HFF-Myc (cell line): ENCODE measurements around the gene CER1.

Experiments
- DNase-seq: peaks from one replicate; pipeline ENCODE4 v3.0.0-alpha.2; 2011; ENCODE audit warnings: low read depth; ENCODE audit errors: extremely low read depth
- H3K4me3 ChIP-seq: replicated peaks from 2 replicates; pipeline ENCODE4 v1.5.1; 2011; ENCODE audit warnings: low read depth, mild to moderate bottlenecking, control low read depth, low read length
- CTCF ChIP-seq: IDR thresholded peaks from 2 replicates; pipeline ENCODE4 v1.5.1; 2012; ENCODE audit warnings: mild to moderate bottlenecking, low read depth, low read length, control low read depth; ENCODE audit errors: missing control alignments

Gene CER1

DNA sequence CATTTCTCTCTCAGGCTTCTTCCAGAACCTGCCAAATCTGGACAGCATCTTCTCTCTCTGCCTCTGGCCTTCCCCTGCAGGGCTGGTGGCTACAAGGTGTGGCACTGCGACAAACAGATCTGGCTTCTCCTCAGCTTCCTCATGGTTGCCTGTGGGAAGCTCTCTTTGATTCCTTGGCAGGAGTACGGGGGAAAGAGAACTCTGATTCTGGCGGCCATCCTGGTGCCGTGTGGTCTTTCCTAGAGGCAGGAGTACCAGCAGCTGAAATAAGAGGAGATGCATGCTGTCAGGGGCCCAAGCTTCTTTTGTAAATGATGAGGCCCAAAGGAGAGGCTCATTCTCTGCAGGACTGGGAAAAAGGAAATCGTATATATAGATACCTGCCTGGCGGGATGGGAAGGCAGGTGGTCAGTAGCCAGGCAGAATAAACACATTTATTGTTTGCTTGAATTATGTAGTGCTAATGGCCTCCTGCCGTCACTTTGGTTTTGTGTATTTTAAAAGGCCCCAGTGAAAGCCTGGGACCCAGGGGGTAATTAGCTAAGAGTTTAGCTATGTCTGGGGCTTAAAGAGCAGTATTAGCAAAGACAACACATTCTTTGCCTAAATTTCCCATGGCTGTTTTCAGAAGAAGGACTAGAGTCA lies at the start of gene CER1:
CER1 (minus strand) TSS at position 343 of the 645 bp plus-strand sequence; CDS start at position 282, 61 bp downstream.
- no peak within 1 kb of the TSS for H3K4me3 ChIP-seq
- DNase-seq: no peak
- no peak for TF ChIP-seq CTCF

DNA sequence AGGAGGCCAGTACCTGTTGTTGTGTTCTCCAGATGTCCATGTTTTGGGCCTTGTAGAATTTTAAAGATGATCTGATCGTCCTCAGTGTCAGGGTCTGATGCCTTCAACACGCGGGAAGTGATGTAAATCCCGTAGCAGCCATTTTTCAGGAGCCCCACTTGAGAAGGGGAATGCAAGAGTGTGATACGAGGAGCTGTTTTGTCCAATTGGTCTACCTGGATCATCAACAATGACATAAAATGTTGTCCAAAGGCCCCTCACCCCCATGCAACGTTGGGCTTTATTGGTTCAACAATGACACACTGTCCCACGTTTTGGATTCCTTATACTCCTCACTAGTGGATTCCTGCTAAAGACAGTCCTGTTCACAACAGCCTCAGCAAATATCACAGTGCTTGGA lies 48.1 kb upstream of the CER1 start:
- DNase-seq: no peak
- no peak overlapping the region for H3K4me3 ChIP-seq
- TF ChIP-seq CTCF: no peak

GRCh38 chr9:14769230-14769571 lies 46.7 kb upstream of the CER1 start:
- no peak overlapping the region for H3K4me3 ChIP-seq
- TF ChIP-seq CTCF: peak; percentile 25
- no peak for DNase-seq

DNA sequence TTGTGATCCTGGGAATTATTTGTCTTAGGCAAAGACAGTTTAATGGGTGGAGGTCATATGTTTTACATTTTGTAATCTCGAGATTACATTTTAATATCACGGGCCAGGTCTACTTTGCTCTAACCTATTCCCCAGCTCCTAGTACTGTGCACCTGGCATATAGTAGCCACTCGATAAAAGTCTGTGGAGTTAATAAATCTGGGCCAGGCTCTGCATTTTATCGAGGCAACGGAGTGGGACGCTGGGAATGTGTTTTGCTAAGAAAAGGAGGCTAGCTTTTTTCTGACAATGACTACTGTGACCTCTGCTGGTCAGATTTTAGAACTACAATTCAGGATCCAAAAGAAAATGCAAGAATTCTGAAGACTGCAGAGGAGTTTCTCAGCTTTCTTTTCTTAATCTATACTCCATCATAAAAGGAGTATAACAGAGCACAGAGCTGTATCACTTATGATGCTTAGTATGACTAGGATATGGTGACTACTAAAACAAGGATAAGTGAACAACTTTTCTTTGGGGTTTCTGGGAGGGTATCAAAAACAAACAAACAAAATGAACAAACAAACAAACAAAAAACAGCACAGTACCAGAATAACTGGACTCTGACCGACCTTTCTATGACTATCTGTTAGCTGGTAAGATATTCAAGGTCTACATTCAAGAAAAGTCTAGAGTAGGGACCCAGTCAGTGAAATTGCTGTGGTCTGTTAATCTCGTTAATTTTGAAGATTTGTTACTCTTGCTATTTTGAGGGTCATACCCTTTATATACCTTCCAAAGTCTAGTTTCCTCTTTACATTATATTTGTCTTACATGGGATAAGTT lies 46.1 kb upstream of the CER1 start:
- TF ChIP-seq CTCF: peak; percentile 59
- no peak overlapping the region for H3K4me3 ChIP-seq
- peak; percentile 25 for DNase-seq

GRCh38 chr9:14766299-14766698 lies 43.8 kb upstream of the CER1 start:
- TF ChIP-seq CTCF: no peak
- DNase-seq: no peak
- no peak overlapping the region for H3K4me3 ChIP-seq

GRCh38 chr9:14761584-14761983 lies 39.1 kb upstream of the CER1 start:
- no peak overlapping the region for H3K4me3 ChIP-seq
- no peak for TF ChIP-seq CTCF
- DNase-seq: no peak
